GM21737 (cell line): Measurements from ENCODE around the gene ZSCAN20.

Source experiments
- ATAC-seq: cut with Tn5 transposase; IDR thresholded peaks from one replicate; pipeline ENCODE4 v1.9.1; 2021; ENCODE audit warnings: mild to moderate bottlenecking, moderate library complexity; ENCODE audit not compliant: unreplicated experiment

Gene ZSCAN20

DNA sequence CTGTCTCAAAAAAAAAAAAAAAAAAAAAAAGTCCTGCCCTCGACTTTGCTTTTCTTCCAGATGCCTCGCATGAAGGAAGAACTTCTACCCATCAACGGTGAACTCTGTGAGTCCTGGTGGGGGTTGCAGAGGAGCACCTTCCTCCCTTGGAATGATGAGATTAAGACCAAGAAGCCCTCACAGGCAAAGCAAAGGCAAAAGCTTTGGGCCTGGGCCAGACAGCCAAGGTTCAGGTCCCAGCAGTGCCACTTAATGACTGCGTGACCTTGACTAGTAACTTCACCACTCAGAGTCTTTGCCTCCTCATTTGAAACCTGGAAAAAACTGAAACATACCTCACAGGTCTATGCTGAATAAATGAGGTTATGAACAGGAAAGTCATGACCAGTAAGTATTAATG is 55.5 kb downstream of the ZSCAN20 start:
- no peak for ATAC-seq

DNA sequence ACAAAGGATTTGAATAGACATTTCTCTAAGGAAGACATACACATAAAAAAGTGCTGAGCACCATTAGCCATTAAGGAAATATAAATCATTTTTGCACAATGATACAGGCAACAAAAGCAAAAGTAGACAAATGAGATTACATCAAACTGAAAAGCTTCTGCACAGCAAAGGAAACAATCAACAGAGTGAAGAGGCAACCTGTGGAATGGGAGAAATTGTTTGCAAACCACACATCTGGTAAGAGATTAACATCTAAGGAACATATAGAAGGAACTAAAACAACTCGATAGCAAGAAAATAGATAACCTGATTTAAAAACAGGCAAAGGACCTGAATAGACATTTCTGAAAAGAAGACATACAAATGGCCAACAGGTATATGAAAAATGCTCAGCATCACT is 57.5 kb downstream of the ZSCAN20 start:
- no peak for ATAC-seq

DNA sequence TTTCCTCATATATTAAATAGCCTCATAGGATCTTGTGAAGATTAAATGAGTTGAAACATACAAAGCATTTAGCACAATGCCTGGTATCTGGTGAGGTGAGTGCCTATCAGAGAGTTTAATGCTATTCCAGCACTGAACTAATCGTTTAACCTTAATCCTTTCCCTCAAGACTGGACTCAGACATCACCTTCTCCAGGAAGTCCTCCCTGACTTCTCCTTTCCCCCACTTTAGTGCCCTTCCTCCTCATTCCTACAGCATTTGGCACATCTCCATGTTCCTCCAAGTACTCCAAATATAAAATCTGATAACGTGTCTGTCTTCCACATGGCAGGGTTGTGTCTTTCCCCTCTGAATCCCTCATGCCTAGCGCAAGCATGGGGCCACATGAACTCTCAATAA is 59.8 kb downstream of the ZSCAN20 start:
- ATAC-seq: no peak

DNA sequence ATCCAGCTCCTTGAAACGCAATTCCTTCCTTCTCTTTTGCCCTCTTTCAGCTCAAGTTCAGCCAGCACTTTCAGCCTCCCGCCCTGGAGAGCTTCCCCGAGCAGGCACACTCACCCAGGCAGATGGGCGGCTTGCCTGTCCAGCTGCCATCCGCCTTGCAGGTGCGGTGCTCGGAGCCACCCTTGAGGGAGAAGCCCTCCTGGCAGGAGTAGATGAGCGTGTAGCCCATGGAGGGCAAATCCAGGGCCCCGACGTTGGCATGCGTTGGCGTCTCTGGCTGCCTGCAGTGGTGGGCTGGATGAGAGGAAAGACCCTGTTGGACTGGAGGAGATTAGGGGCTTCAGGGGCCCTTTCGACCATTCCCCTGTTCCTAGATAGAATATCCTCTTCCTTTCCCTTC is 60.5 kb downstream of the ZSCAN20 start:
- ATAC-seq: no peak

DNA sequence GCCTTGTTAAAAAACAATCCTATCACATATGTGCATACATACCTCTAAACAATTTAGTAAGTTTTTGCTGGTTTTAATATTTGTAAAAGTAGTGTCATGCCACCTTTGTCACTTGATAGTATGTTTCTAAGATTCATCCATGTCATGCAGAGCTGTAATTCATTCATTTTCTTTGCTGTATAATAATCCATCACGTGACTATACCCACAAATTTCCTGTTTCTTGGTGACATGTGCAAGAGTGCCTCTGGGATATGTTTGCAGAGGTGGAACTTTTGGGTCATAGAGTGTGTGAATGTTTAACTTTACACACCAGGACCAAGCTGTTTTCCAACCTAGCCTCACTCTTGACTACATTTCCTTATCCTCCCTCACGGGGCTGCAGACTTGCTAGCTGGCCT is 62.9 kb downstream of the ZSCAN20 start:
- ATAC-seq: no peak

DNA sequence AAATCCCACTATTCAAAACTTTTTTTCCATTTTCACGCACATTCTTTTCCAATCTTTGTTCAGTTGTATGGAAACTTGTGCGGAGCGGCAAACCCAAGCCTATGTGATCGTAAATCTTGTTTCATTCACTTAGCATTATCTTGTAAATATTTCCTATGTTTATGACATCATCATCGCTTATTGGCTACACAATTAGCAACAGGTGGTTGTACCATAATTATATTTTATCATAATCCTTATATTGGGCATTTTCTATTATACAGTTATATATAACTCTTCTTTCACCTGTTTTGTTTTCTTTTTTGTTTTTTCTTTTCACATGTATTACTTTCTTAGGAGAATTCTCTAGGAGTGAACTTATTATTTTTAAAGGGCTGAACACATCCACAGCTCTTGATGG is 65.4 kb downstream of the ZSCAN20 start:
- no peak for ATAC-seq

DNA sequence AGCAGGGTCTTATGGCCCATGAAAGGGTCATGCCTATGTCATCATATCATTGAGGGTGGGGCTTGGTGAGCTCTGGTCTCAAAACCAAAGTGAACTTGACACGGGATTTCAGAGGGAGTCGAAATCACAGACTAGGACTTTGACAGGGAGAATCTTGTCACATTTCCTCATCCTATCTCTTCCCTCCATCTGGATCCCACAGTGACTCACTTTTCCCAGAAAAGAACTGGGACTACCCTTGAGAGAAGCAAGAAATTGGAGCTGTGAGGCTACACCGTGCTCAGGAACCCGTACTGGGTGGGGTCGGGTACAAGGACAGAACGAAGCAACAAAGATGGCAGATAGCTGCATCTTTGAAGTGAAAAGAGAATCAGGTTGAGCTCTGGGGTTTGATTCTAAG is 69.5 kb downstream of the ZSCAN20 start:
- no peak for ATAC-seq
